NCI-H82 treated with DMSO at 0.1 percent for 48 hours (cell line): ENCODE results near the gene CCL23.
"Not testable (repeated sequence)": the region's sequence is repeated elsewhere in the genome, so short reads cannot be mapped to it uniquely, and the experiment has no call there.

Source experiments
- DNase-seq: peaks from one replicate; lab custom pipeline; 2025; ENCODE audit not compliant: unreplicated experiment; lab: John Stamatoyannopoulos, UW

Gene CCL23

GRCh38 chr17:36004594-36005108 lies 13.1 kb downstream of the CCL23 start:
- no peak for DNase-seq

- DNase-seq, result no peak
Measured at GRCh38 chr17:36002631-36003030, 15.1 kb downstream of the CCL23 start.

- DNase-seq, result peak; percentile 91
Measured at GRCh38 chr17:36001862-36002603, 15.7 kb downstream of the CCL23 start.

- no peak for DNase-seq
Measured at GRCh38 chr17:36001110-36001771, 16.5 kb downstream of the CCL23 start, which contains the start of gene CCL15. CCL15 (minus strand) TSS chr17:36001553; CDS start chr17:36001492, 61 bp downstream.

- DNase-seq, result no peak
Measured at GRCh38 chr17:36000732-36001109, 17.1 kb downstream of the CCL23 start.

- DNase-seq, result no peak
Measured at GRCh38 chr17:35998756-35999155, 19.0 kb downstream of the CCL23 start.

GRCh38 chr17:35998018-35998545 lies 19.7 kb downstream of the CCL23 start:
- DNase-seq, result no peak

- not testable (repeated sequence) for DNase-seq
Measured at GRCh38 chr17:35995346-35995745, 22.4 kb downstream of the CCL23 start.

- DNase-seq, result no peak
Measured at GRCh38 chr17:35991075-35991474, 26.7 kb downstream of the CCL23 start.

- DNase-seq, result no peak
Measured at GRCh38 chr17:35988164-35988563, 29.6 kb downstream of the CCL23 start.

GRCh38 chr17:35986643-35987042 lies 31.1 kb downstream of the CCL23 start, which contains the start of gene CCL14:
CCL14 (minus strand) TSS chr17:35986729; CDS start chr17:35986649, 80 bp downstream.
- DNase-seq, result no peak

GRCh38 chr17:35984140-35984539 lies 33.6 kb downstream of the CCL23 start:
- DNase-seq, result no peak

GRCh38 chr17:35982409-35983191 lies 35.2 kb downstream of the CCL23 start:
- no peak for DNase-seq

GRCh38 chr17:35981908-35982330 lies 35.9 kb downstream of the CCL23 start:
- DNase-seq, result no peak

GRCh38 chr17:35981246-35981645 lies 36.5 kb downstream of the CCL23 start, which contains the start of gene CCL16:
CCL16 (minus strand) TSS chr17:35981497; CDS start chr17:35981420, 77 bp downstream.
- no peak for DNase-seq

GRCh38 chr17:35978346-35978745 lies 39.4 kb downstream of the CCL23 start:
- no peak for DNase-seq

GRCh38 chr17:35977509-35977908 lies 40.3 kb downstream of the CCL23 start:
- no peak for DNase-seq

- no peak for DNase-seq
Measured at GRCh38 chr17:35973333-35974260, 44.2 kb downstream of the CCL23 start.

GRCh38 chr17:35972945-35973332 lies 44.8 kb downstream of the CCL23 start:
- no peak for DNase-seq

GRCh38 chr17:35972535-35972934 lies 45.2 kb downstream of the CCL23 start:
- DNase-seq, result no peak
